ENCODE results near the gene PLD4.

The PLD4 gene

DNA sequence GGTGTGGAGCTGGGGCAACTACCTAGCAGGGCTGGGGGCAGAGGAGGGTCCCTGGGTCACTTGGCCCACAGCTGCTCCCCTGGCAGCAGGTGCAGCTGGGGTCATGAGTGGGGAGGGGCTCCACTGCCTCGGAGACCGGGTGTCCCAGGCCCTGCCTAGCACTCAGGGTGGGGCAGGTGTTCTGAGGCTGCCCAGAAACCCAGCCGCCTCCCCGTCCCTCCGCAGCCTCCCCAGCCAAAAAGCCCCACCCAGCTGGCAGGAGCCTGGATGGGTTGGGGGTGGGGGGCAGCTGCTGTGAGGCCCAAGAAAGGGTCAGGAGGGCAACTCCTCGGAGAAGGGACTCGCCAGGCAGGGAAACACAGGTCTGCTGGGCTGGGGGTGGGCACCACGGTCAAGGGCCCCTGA, 42.3 kb downstream of the PLD4 start:
- no peak for DNase-seq (ENCODE audit: low read depth)
- no peak overlapping the region for H3K4me3 ChIP-seq (ENCODE audit: control insufficient read depth, low read depth, low read length)

DNA sequence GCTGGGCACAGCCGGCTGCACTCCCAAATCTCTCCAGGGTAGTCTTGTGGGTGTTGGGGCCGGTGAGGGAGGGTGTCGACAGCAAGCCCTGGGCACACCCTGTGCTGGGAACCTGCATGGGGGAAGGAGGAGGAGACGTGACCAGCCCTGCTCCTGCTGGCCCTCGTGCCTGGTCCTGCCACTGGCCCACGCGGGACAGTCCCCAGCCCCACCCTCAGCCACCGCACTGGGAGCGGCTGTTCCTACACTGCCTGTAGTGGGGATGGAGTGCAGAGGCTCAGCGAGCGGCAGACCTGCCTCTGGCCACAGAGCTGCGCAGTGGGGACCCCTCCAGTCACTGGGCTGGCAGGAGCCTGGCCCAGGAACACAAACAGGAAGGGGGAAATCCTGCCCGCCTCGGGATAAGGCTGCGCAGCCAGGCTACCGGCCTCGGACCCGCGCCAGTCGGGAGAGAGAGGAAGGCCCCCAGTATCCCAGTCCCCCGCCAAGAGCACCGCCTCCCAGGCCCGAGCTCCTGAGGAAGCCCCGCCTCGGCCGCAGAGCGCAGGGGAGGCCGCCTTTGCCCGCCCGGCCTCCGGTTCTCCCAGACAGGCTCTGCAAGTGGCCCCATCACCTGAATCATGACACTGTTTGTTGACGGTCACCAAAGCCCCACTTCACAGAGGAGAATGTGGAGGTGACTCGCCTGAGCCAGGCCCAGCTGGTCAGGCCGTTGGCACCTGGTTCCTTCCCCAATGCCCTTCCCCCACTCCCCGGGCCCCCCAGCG, 42.9 kb downstream of the PLD4 start:
- TF ChIP-seq, protein P1, sequence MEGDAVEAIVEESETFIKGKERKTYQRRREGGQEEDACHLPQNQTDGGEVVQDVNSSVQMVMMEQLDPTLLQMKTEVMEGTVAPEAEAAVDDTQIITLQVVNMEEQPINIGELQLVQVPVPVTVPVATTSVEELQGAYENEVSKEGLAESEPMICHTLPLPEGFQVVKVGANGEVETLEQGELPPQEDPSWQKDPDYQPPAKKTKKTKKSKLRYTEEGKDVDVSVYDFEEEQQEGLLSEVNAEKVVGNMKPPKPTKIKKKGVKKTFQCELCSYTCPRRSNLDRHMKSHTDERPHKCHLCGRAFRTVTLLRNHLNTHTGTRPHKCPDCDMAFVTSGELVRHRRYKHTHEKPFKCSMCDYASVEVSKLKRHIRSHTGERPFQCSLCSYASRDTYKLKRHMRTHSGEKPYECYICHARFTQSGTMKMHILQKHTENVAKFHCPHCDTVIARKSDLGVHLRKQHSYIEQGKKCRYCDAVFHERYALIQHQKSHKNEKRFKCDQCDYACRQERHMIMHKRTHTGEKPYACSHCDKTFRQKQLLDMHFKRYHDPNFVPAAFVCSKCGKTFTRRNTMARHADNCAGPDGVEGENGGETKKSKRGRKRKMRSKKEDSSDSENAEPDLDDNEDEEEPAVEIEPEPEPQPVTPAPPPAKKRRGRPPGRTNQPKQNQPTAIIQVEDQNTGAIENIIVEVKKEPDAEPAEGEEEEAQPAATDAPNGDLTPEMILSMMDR (conservative IDR thresholded peaks at IDR 0.05; ENCODE audit: control insufficient read depth, insufficient read depth, low read depth, low read length), result no peak
- DNase-seq (ENCODE audit: low read depth), result peak; percentile 33
- H3K4me3 ChIP-seq (ENCODE audit: control insufficient read depth, low read depth, low read length), result peak overlapping the region; percentile 78

More for the DNA sequence above, 42.3 kb downstream of the PLD4 start:
- TF ChIP-seq, protein P1 (conservative IDR thresholded peaks at IDR 0.05; ENCODE audit: control insufficient read depth, insufficient read depth, low read depth, low read length), result no peak

DNA sequence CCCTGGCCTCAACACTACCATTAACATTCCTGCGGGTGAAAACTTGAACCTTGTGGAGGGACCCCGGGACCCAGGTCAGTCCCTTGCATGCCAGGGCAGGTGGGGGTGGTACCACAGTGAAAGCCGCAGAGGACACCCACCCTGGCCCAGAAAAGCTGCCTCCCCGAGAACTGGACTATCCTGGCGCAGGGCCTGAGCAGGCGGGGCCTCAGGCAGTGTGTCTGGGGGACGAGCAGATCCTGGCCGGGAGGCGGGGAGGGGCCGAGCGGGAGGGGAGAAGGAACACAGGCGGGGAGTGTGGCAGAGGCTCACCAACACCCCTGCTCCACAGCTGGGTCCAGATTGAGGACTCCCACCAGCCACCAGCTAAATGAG, 43.5 kb downstream of the PLD4 start:
- peak overlapping the region; percentile 78 for H3K4me3 ChIP-seq (ENCODE audit: control insufficient read depth, low read depth, low read length)
- TF ChIP-seq, protein P1 (conservative IDR thresholded peaks at IDR 0.05; ENCODE audit: control insufficient read depth, insufficient read depth, low read depth, low read length), result no peak
- DNase-seq (ENCODE audit: low read depth), result peak; percentile 37

DNA sequence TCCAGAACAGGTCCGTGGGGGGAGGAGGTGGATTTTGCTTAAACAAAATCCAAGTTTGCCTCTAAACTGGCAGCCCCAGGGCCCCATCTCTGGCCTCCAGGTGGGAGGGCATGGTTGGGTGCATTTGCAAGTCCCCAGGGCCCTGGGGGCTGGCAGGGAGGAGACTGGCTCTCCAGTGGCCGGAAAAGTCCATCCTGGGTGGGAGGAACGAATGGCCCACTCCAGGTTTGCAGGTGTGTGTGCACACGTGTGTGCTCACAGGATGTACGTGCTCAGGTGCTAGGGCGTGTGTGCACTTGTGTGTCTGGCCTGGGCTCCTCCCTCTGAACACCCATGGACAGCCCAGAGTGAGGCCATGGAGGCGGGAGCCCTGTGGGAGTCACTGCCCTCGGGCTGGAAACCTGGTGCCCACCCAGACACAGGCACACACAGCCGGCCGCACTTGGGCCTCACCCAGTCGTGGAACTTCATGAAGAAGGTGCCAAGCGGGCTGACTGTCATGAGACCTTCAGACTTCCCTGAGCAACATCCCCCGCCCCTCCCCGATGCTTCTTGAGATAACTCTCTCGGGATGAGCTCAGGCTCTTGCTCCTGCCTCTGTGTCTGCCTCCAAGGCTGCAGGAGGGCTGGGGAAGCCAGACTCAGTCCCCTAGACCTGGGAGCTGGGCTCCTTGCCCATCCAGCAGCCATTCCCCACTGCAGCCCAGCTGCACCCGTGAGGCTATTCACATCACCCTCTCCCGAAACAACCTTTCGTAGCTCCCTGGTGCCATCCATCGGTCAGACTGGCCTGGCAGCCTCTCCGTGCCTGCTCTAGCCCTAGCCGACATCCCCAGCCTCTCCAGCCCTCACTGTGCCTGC, 44.1 kb downstream of the PLD4 start:
- TF ChIP-seq, protein P1 (conservative IDR thresholded peaks at IDR 0.05; ENCODE audit: control insufficient read depth, insufficient read depth, low read depth, low read length), result no peak
- peak; percentile 41 for DNase-seq (ENCODE audit: low read depth)
- H3K4me3 ChIP-seq (ENCODE audit: control insufficient read depth, low read depth, low read length), result peak overlapping the region; percentile 78

DNA sequence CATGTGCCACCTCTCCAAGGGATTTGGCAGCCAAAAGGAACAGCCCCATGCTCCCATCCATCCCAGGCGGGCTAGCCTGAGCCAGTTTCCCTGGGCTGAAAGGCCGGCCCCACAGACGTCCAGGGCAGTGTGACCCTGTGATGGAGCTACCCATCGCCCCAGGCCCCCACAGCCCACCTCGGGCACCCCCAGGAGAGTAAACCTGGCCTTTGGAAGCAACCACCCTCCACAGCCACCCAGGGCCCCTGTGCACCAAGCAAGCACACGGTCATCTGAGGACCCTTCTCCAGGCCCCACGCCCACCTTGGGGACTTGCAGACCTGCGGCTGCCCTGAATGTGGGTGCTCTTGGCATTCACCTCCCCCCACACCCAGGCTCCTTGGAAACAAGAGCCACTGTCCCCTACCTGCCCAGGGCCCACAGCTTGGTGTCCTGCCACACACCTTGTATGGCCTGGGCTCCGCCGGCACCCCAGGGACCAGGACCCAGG, 45.1 kb downstream of the PLD4 start:
- H3K4me3 ChIP-seq (ENCODE audit: control insufficient read depth, low read depth, low read length), result peak overlapping the region; percentile 78
- TF ChIP-seq, protein P1 (conservative IDR thresholded peaks at IDR 0.05; ENCODE audit: control insufficient read depth, insufficient read depth, low read depth, low read length), result no peak
- no peak for DNase-seq (ENCODE audit: low read depth)

DNA sequence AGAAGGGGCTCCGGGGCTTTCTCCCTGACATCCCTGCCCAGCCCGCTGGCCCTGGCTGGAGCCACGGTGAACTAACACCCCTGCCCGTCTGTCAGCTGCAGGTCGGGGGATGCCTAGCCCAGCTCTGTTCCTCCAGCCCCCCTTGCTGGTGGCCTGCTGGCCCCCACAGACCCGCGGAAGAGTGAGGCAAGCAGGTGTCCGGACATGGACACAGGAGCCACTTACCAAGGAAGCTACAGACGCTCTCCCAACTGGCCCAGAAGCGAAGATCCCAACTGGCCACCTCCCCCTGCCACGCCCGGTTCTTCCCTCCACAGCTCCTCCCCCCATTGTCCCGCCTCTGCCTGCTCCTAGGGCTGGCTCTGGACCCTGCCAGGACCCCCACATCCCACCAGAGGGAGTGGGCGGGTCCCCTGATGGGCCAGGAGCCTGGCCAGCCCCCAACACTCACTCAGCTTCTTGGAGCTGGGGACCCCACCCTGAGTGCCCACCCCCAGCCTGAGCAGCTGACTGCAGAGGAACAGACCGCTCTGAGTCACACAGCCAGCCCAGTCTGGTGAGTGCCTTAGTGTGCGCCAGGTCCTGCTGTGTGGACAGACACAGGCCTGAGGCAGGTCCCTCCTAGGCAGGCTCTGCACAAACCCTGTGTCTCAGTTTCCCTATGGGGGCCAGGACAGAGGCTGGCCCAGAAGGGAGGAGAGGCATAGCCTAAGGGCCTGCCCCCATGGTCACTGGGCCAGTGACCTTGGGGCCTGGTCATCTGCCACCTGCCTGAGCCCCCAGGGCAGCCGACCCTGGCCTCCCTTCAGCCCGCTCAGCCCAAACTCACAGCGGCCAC, 45.8 kb downstream of the PLD4 start:
- TF ChIP-seq, protein P1 (conservative IDR thresholded peaks at IDR 0.05; ENCODE audit: control insufficient read depth, insufficient read depth, low read depth, low read length), result no peak
- peak overlapping the region; percentile 78 for H3K4me3 ChIP-seq (ENCODE audit: control insufficient read depth, low read depth, low read length)
- peak; percentile 96 for DNase-seq (ENCODE audit: low read depth)
